H1 (cell line): ENCODE measurements around the gene SLC25A15. TPM values are rescaled to one million over a fixed set of nuclear protein-coding genes. Genes with fewer than 3 reads are reported as not detected.

Experiments
- CTCF ChIA-PET: fragments of 300-600 bp; sonication (Branson Sonifier 250); formaldehyde crosslinking; loops from one replicate; lab custom pipeline; 2021; ENCODE audit not compliant: partially characterized antibody; lab: Charles Lee
- POLR2A ChIA-PET: fragments of 300-600 bp; sonication (Branson Sonifier 250); formaldehyde crosslinking; loops from one replicate; lab custom pipeline; 2021; ENCODE audit warnings: inconsistent platforms; ENCODE audit not compliant: partially characterized antibody; lab: Charles Lee
- DNase-seq, 2 experiments: peaks; one replicate each; pipeline versions ENCODE4 v3.0.0 to v3.0.0-alpha.2; 2010 to 2022; ENCODE audit warnings: low spot score in 2 of 2, low read depth in 1 of 2, mixed read lengths in 1 of 2
- FAIRE-seq: peaks from 2 replicates; lab custom pipeline; 2011; peaks lifted over from hg19 to GRCh38; lab: Jason Lieb, UNC
- H2AFZ ChIP-seq: 2 replicates; pipeline ENCODE4 v1.8.1; 2012; ENCODE audit warnings: low read length, inconsistent platforms
- H2AK5ac ChIP-seq: 2 replicates; pipeline ENCODE4 v1.6.1; 2013; ENCODE audit warnings: low read depth, low read length
- H2BK120ac ChIP-seq: replicated peaks from 2 replicates; pipeline ENCODE3; 2013; ENCODE audit warnings: low read depth, low read length, inconsistent platforms
- H2BK12ac ChIP-seq: 2 replicates; pipeline ENCODE4 v1.6.1; 2013; ENCODE audit warnings: low read depth, low read length
- H2BK15ac ChIP-seq: 2 replicates; pipeline ENCODE4 v1.6.1; 2013; ENCODE audit warnings: low read length
- H2BK20ac ChIP-seq: 2 replicates; pipeline ENCODE4 v1.6.1; 2013; ENCODE audit warnings: low read length
- H2BK5ac ChIP-seq: 2 replicates; pipeline ENCODE4 v1.6.1; 2013; ENCODE audit warnings: low read depth, low read length
- H3K14ac ChIP-seq: 2 replicates; pipeline ENCODE4 v1.6.1; 2013; ENCODE audit warnings: inconsistent platforms; ENCODE audit not compliant: insufficient read length
- H3K18ac ChIP-seq: 2 replicates; pipeline ENCODE4 v1.6.1; 2013; ENCODE audit warnings: low read length; ENCODE audit errors: extremely low read depth
- H3K23ac ChIP-seq: 2 replicates; pipeline ENCODE4 v1.6.1; 2013; ENCODE audit warnings: inconsistent platforms; ENCODE audit not compliant: insufficient read length
- H3K23me2 ChIP-seq: 2 replicates; pipeline ENCODE4 v1.6.1; 2013; ENCODE audit warnings: low read depth, low read length
- H3K27ac ChIP-seq: 2 replicates; pipeline ENCODE4 v1.6.1; 2011; ENCODE audit warnings: low read depth, low read length, inconsistent platforms
- H3K27me3 ChIP-seq, 4 experiments: replicated peaks in 1 of 4; 1 replicate in 1 of 4; 2 replicates in 3 of 4; pipeline versions ENCODE4 v1.6.1 to v1.8.1; 2011 to 2013; ENCODE audit warnings: low read length in 3 of 4, mild to moderate bottlenecking in 3 of 4, inconsistent platforms in 2 of 4, mixed read lengths in 2 of 4, moderate library complexity in 1 of 4; ENCODE audit not compliant: control insufficient read depth in 3 of 4, insufficient read depth in 3 of 4; ENCODE audit errors: extremely low read depth in 1 of 4
- H3K36me3 ChIP-seq, 4 experiments: 2 replicates each; pipeline versions ENCODE4 v1.6.1 to v1.8.1; 2011 to 2013; ENCODE audit warnings: mild to moderate bottlenecking in 4 of 4, low read length in 3 of 4, moderate library complexity in 2 of 4, control low read depth in 1 of 4, inconsistent platforms in 1 of 4; ENCODE audit not compliant: insufficient read depth in 4 of 4, control insufficient read depth in 2 of 4
- H3K4ac ChIP-seq: replicated peaks from 2 replicates; pipeline ENCODE3; 2013; ENCODE audit warnings: low read length, low read depth, mixed read lengths, inconsistent platforms; ENCODE audit not compliant: insufficient read length
- H3K4me1 ChIP-seq, 4 experiments: replicated peaks in 1 of 4; 1 replicate in 1 of 4; 2 replicates in 3 of 4; pipeline versions ENCODE4 v1.6.1 to v1.8.1; 2011 to 2013; ENCODE audit warnings: low read length in 3 of 4, inconsistent platforms in 2 of 4, mixed read lengths in 1 of 4; ENCODE audit not compliant: insufficient read depth in 4 of 4, control insufficient read depth in 3 of 4
- H3K4me2 ChIP-seq, 2 experiments: 2 replicates each; pipeline versions ENCODE4 v1.6.1 to v1.8.1; 2011 to 2013; ENCODE audit warnings: low read depth in 2 of 2, low read length in 2 of 2, control low read depth in 1 of 2, inconsistent platforms in 1 of 2, mild to moderate bottlenecking in 1 of 2; ENCODE audit not compliant: insufficient read depth in 1 of 2
- H3K4me3 ChIP-seq, 4 experiments: fragments of 200-600, 300-600 bp in 1 of 4; sonication (generic), shearing (Covaris generic), sonication (Bioruptor Twin) in 1 of 4; 2 replicates each; pipeline versions ENCODE4 v1.5.1 to v1.8.1; 2011 to 2016; ENCODE audit warnings: low read length in 4 of 4, low read depth in 3 of 4, control low read depth in 2 of 4, inconsistent platforms in 2 of 4, mild to moderate bottlenecking in 2 of 4, mixed read lengths in 1 of 4, moderate library complexity in 1 of 4; ENCODE audit not compliant: insufficient read depth in 2 of 4; ENCODE audit errors: extremely low read depth in 1 of 4
- H3K56ac ChIP-seq: replicated peaks from 2 replicates; pipeline ENCODE3; 2013; ENCODE audit warnings: low read depth, mild to moderate bottlenecking, mixed read lengths, low read length, inconsistent platforms; ENCODE audit not compliant: insufficient read length
- H3K79me1 ChIP-seq: 2 replicates; pipeline ENCODE4 v1.6.1; 2013; ENCODE audit warnings: low read depth, low read length, control low read depth
- H3K79me2 ChIP-seq, 2 experiments: 2 replicates each; pipeline versions ENCODE4 v1.6.1 to v1.8.1; 2012 to 2013; ENCODE audit warnings: low read length in 2 of 2, mild to moderate bottlenecking in 2 of 2, inconsistent platforms in 1 of 2; ENCODE audit not compliant: insufficient read depth in 2 of 2, control insufficient read depth in 1 of 2
- H3K9ac ChIP-seq, 4 experiments: replicated peaks in 1 of 4; 1 replicate in 1 of 4; 2 replicates in 3 of 4; pipeline versions ENCODE4 v1.6.1 to v1.8.1; 2011 to 2013; ENCODE audit warnings: low read depth in 3 of 4, low read length in 3 of 4, control low read depth in 2 of 4, mild to moderate bottlenecking in 2 of 4, moderate library complexity in 2 of 4, inconsistent platforms in 1 of 4; ENCODE audit errors: extremely low read depth in 1 of 4
- H3K9me3 ChIP-seq, 2 experiments: 2 replicates each; pipeline versions ENCODE4 v1.6.1 to v1.8.1; 2012 to 2013; ENCODE audit warnings: mild to moderate bottlenecking in 2 of 2, moderate library complexity in 2 of 2, control low read depth in 1 of 2, inconsistent platforms in 1 of 2, low read depth in 1 of 2, low read length in 1 of 2, mixed read lengths in 1 of 2; ENCODE audit not compliant: insufficient read depth in 2 of 2
- H4K20me1 ChIP-seq, 2 experiments: replicated peaks in 1 of 2; 2 replicates each; pipeline versions ENCODE3 to v1.8.1; 2011 to 2013; ENCODE audit warnings: inconsistent platforms in 2 of 2, low read length in 2 of 2, mild to moderate bottlenecking in 1 of 2; ENCODE audit not compliant: insufficient read depth in 2 of 2, control insufficient read depth in 1 of 2
- H4K5ac ChIP-seq: 2 replicates; pipeline ENCODE4 v1.6.1; 2013; ENCODE audit warnings: low read length, low read depth, mixed read lengths, inconsistent platforms; ENCODE audit not compliant: insufficient read length
- H4K8ac ChIP-seq: 2 replicates; pipeline ENCODE4 v1.8.0; 2013; ENCODE audit warnings: mild to moderate bottlenecking, moderate library complexity, low read length, inconsistent platforms; ENCODE audit not compliant: insufficient read depth; ENCODE audit errors: extremely low read depth
- H4K91ac ChIP-seq: replicated peaks from 2 replicates; pipeline ENCODE3; 2013; ENCODE audit warnings: low read length, mixed read lengths, inconsistent platforms; ENCODE audit not compliant: insufficient read length
- CBX8 ChIP-seq: fragments of 300-800, 300-1000 bp; sonication (generic); IDR thresholded peaks from 2 replicates; pipeline ENCODE4 v1.7.1; 2016; ENCODE audit warnings: low read depth, low read length, borderline replicate concordance
- CTBP2 ChIP-seq: IDR thresholded peaks from 2 replicates; pipeline ENCODE4 v1.7.0; 2011; ENCODE audit warnings: borderline replicate concordance, mild to moderate bottlenecking, moderate library complexity, mixed read lengths, low read length; ENCODE audit not compliant: insufficient read depth, insufficient read length
- EGR1 ChIP-seq: IDR thresholded peaks from 2 replicates; pipeline ENCODE4 v1.6.1; 2011; ENCODE audit warnings: low read depth, low read length, borderline replicate concordance
- KDM4A ChIP-seq: IDR thresholded peaks from one replicate; pipeline ENCODE4 v1.7.1; 2012; ENCODE audit warnings: low read depth, mild to moderate bottlenecking, moderate library complexity, low read length, inconsistent platforms; ENCODE audit not compliant: severe bottlenecking
- NANOG ChIP-seq: IDR thresholded peaks from 2 replicates; pipeline ENCODE4 v1.6.1; 2011; ENCODE audit warnings: low read length, low read depth, mild to moderate bottlenecking, inconsistent platforms; ENCODE audit not compliant: insufficient read depth, poor library complexity, severe bottlenecking
- NRF1 ChIP-seq: IDR thresholded peaks from 2 replicates; pipeline ENCODE4 v1.6.1; 2011; ENCODE audit warnings: mild to moderate bottlenecking, low read depth, low read length, improper control_type of control experiment
- POLR2AphosphoS5 ChIP-seq: IDR thresholded peaks from 2 replicates; pipeline ENCODE4 v1.6.1; 2011; ENCODE audit warnings: low read depth, low read length
- RFX5 ChIP-seq: IDR thresholded peaks from 2 replicates; pipeline ENCODE4 v1.6.1; 2011; ENCODE audit warnings: low read depth, low read length, improper control_type of control experiment, borderline replicate concordance
- RNF2 ChIP-seq: fragments of 200-900, 300-1000 bp; sonication (generic); IDR thresholded peaks from 2 replicates; pipeline ENCODE4 v1.7.1; 2016; ENCODE audit warnings: borderline replicate concordance, low read depth, mild to moderate bottlenecking, antibody characterized with exemption, low read length; ENCODE audit not compliant: poor library complexity, severe bottlenecking; ENCODE audit errors: missing control alignments
- RXRA ChIP-seq: IDR thresholded peaks from 2 replicates; pipeline ENCODE4 v1.6.1; 2011; ENCODE audit warnings: low read depth, mild to moderate bottlenecking, low read length, moderate library complexity; ENCODE audit not compliant: insufficient read depth
- SAP30 ChIP-seq: fragments of 300-600 bp; sonication (generic); IDR thresholded peaks from 2 replicates; pipeline ENCODE4 v1.7.1; 2012; ENCODE audit warnings: low read length, moderate library complexity, mild to moderate bottlenecking, inconsistent platforms; ENCODE audit not compliant: insufficient read depth, insufficient replicate concordance
- SP1 ChIP-seq: IDR thresholded peaks from 2 replicates; pipeline ENCODE4 v1.6.1; 2011; ENCODE audit warnings: low read depth, low read length
- WGBS, 2 experiments: shearing (Covaris generic) in 1 of 2; methylation state at CpG; one replicate each; pipeline versions ENCODE4 v1.1.6 to v1.1.7; 2013 to 2015; ENCODE audit warnings: low lambda C conversion rate in 2 of 2, mixed read lengths in 2 of 2, inconsistent platforms in 1 of 2, low coverage in 1 of 2, missing lambda C conversion rate in 1 of 2; ENCODE audit not compliant: insufficient replicate concordance in 2 of 2, insufficient coverage in 1 of 2, insufficient read length in 1 of 2; ENCODE audit errors: extremely low coverage in 1 of 2, missing lambda C conversion rate in 1 of 2; 5-methylcytosine and 5-hydroxymethylcytosine counted together
- polyA plus RNA-seq, 7 experiments: library from polyadenylated mRNA; depleted of rRNA in 3 of 7; stranded (reverse) in 5 of 7; unstranded in 2 of 7; fragments of >200 nt in 5 of 7; fragments of 200-250 nt in 2 of 7; gene quantifications; 1 replicate in 5 of 7; 2 replicates in 1 of 7; 4 replicates in 1 of 7; pipeline versions ENCODE4 v1.2.1 to v1.2.3, GENCODE V29; 2011 to 2013; ENCODE audit warnings: missing spikeins in 2 of 7, mixed read lengths in 2 of 7
- total RNA-seq: library from RNA; stranded (reverse); fragmentation: NEBNext Ultra II Directional; extraction: Animal tissue kit (Norgen Biotek cat#: 25700); gene quantifications from 2 replicates; pipeline ENCODE4 v1.2.1, GENCODE V29; 2021

SLC25A15 gene
- total and polyA plus RNA-seq, 2 of the 8 experiments (the other 6 are each of a cell fraction or from before 2014, with no cell fraction given): 12.4 to 23.4 TPM

DNA sequence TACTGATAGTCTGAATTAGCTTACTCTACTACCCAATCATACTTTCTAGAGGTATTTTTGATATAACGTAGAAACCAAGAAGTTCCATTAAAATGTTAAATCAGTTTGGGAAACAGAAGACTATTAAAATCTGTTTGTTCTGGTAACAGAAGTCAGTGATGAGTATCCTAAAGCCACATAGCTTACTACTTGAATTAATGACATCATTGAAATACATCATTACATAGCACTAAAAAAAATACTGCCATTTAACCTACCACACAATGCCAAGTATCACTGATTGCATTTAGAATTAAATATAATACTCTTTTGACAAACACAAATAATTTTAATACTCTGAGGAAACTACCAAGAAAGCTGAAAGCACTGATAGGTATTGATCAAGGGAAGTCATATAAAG is 23.8 kb upstream of the SLC25A15 start:
- 96% methylated on average over 1 of the region's 1 CpG; no CpG with 5 or more reads in 1 of the 2 experiments for WGBS, 2 experiments
- H2AK5ac ChIP-seq: no peak overlapping the region
- no peak for FAIRE-seq
- H3K79me1 ChIP-seq: peaks cover 5% of the 10 kb centered on the region; the same call in 1 of the 2 replicates
- no peak overlapping the region for H2BK5ac ChIP-seq
- H3K23me2 ChIP-seq: peaks cover 3% of the 10 kb centered on the region; the same call in 1 of the 2 replicates
- H3K4me3 ChIP-seq: no peak overlapping the region
- H3K4ac ChIP-seq: no peak overlapping the region
- H3K36me3 ChIP-seq: peaks cover 0 to 7% (median 0%) of the 10 kb centered on the region in 4 experiments; a peak in 4 of 8 replicates
- H2AFZ ChIP-seq: no peak overlapping the region
- H2BK120ac ChIP-seq: no peak overlapping the region
- no peak overlapping the region for H2BK15ac ChIP-seq
- H3K9me3 ChIP-seq: no peaks in the 10 kb centered on the region
- H2BK12ac ChIP-seq: no peak overlapping the region
- H3K4me2 ChIP-seq: no peak overlapping the region
- peaks cover 0 to 2% of the 10 kb centered on the region in 2 experiments for H4K20me1 ChIP-seq
- no peak overlapping the region for H3K27ac ChIP-seq
- ChIA-PET POLR2A (no interaction called here), CTCF (interaction anchor here (0.6 to 1.3 kb wide), 2 partner anchors 11 to 12 kb away, joined by 3 to 4 read pairs; no protein-coding TSS in a partner anchor)
- no peak overlapping the region for H3K56ac ChIP-seq
- no peak overlapping the region for H3K14ac ChIP-seq
- peaks cover 0 to 4% (median 0%) of the 10 kb centered on the region in 4 experiments; a peak in 2 of 7 replicates for H3K4me1 ChIP-seq
- TF ChIP-seq NRF1: no peak
- no peak for TF ChIP-seq NANOG
- no peak for TF ChIP-seq POLR2AphosphoS5
- no peak for TF ChIP-seq RFX5
- TF ChIP-seq RXRA: no peak
- TF ChIP-seq RNF2: no peak
- TF ChIP-seq CBX8: no peak
- no peak for TF ChIP-seq CTBP2
- no peak for TF ChIP-seq KDM4A
- no peak for TF ChIP-seq EGR1
- no peak for TF ChIP-seq SAP30
- no peak for TF ChIP-seq SP1
- DNase-seq: no peak
- no peak overlapping the region for H3K18ac ChIP-seq
- H3K23ac ChIP-seq: no peak overlapping the region
- no peak overlapping the region for H4K5ac ChIP-seq
- H2BK20ac ChIP-seq: no peak overlapping the region
- no peak overlapping the region for H3K9ac ChIP-seq
- peaks cover 0 to 15% of the 10 kb centered on the region in 2 experiments; a peak in 2 of 4 replicates for H3K79me2 ChIP-seq
- no peak overlapping the region for H4K8ac ChIP-seq
- H4K91ac ChIP-seq: no peak overlapping the region
- H3K27me3 ChIP-seq: no peaks in the 10 kb centered on the region
